Activated CD8-positive, alpha-beta memory T cell treated with anti-CD3 and anti-CD28 coated beads, Interleukin-2, amount 50 U/mL, for 1 hour (primary cell): ENCODE measurements around the gene ZBTB49.

Experiments
- DNase-seq: peaks from one replicate; pipeline ENCODE4 v3.0.0-alpha.2; 2020; ENCODE audit errors: extremely low read depth

ZBTB49 gene

DNA sequence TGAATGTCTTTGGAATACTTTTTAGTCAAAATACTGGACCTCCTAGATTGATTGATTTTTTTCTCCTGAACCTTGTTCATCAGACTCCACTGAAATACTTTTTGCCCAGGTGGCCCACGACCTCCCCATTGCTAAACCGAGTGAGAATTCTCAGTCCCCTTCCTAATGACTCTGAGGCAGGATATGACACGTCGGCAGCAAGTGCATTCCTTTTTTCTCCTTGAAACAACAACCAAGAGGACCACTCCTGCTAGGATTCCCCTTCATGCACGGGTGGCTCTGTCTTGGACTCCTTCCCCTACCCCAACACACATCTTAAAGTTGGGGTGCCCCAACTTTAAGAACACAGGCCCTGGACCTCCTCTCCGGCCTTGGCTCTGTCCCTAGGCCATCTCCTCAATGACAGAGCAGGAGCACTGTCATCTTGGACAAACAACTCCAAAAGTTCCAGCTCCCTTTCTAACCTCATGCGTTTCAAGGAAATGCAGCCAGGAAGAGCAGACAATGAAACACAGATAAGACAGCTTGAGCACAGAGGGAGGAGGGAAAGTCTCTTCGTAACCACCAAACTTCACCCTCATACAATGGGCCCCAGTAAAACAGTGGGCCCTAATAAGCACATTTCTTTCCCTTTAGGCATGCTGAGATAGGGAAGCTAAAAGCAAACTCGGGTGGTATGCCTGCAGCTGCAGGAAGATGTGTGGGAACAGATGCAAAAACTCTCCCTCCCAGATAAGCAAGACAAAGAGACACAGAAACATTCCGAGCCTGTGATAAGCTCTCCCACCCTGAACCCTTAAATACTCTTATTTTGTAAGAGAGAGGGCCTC, 33.9 kb downstream of the ZBTB49 start:
- DNase-seq: no peak

DNA sequence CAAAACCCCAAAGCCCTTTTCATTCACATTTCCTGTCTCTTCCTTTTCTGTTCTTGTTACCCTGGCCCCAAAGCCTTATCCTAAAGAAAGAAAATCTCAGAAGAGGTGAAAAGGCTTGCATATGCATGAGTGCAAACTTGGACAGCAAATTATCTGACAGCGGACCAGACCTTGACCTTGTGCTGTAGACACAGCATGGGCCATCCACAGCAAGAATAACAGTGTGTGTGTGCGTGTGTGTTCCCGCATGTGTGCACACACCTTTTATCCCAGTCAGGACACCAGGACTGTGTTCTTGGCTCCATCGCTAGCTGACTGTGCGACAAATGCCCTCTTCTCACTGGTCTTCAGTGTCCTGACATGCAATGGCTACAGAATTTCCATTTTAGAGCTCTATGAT, 35.3 kb downstream of the ZBTB49 start:
- DNase-seq: no peak

DNA sequence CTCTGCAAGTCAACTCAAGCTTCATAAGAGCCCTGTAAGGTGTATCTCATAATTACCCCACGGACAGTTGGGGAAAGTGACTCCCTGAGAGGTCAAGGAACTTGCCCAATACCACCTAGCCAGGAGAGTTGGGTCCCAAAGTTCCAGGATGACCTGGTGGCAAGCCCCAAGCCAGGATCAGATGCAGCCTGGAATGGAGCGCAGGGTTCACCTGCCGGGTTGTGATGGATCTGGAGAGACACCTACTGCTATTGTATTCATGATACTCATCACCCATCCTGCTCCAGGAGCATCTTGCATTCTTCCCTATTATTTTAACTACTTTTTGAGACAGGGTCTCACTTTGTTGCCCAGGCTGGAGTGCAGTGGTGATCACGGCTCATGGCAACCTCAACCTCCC, 36.1 kb downstream of the ZBTB49 start:
- no peak for DNase-seq

DNA sequence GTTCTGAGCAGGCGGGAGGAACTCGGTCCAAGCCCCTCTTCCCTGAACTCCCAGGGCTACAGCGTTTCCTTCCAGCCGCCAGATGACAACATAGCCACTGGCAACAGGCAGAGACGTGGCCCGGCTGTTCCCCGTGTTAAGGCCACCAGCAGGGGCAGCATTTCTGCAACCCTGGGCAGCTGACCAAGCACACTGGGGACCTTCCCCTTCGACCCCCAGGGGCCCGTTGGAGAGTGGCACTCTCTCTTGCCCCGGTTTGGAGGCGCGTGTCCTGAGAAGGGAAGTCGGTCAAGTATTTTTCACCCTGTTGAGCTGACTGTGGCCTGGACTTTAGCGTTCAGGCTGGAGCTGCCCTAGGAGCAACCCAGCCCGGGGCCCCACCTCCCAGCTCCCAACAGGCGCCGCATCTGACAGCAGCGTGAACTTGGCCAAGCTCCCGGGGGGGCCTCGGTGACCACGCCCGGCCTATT, 37.6 kb downstream of the ZBTB49 start:
- DNase-seq: no peak

- no peak for DNase-seq
These were observed 38.2 kb downstream of the ZBTB49 start for GRCh38 chr4:4328206-4328605.

- no peak for DNase-seq
These were observed 38.8 kb downstream of the ZBTB49 start for GRCh38 chr4:4328840-4329239.

DNA sequence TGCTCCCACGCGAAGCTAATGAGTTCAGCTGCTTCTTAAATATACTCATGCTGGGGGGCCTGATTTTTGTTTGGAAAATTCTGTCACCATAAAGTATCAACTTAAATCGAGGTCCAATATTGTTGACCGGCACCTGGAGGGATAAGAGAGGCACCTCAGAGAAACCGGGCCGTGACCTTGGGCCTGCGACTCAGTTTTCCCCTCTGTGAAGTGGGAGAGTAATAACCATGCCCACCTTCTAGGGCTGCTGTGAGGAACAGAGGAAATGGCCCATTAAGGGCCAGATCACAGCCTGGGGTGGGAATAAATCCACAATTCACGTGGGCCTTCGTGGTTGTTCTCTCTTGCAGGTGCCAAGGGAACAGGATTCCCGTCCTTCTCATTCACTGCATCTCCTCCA, 39.4 kb downstream of the ZBTB49 start:
- DNase-seq: no peak

DNA sequence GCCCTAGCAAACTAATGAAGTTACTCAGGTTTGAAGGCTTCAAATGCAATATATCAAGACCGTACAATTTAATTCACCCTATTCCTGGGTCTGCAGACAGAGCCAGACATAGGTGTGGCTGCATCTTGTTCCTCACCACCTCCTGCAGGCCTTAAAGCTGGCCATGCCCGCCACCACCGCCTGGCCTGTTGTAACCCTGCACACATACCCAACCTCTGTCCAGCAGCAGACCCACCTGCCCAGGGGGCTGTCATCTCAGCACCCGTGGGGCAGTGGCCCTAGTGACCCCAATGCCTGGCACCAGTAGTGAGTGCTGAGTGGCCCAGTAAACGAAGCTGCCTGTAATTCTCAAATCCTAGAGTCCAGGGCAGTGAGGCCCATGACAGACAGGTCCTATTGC, 40.7 kb downstream of the ZBTB49 start:
- DNase-seq: no peak

GRCh38 chr4:4332529-4332928, 42.5 kb downstream of the ZBTB49 start:
- DNase-seq: no peak

- DNase-seq: no peak
These were observed 43.2 kb downstream of the ZBTB49 start for GRCh38 chr4:4333265-4333706.

DNA sequence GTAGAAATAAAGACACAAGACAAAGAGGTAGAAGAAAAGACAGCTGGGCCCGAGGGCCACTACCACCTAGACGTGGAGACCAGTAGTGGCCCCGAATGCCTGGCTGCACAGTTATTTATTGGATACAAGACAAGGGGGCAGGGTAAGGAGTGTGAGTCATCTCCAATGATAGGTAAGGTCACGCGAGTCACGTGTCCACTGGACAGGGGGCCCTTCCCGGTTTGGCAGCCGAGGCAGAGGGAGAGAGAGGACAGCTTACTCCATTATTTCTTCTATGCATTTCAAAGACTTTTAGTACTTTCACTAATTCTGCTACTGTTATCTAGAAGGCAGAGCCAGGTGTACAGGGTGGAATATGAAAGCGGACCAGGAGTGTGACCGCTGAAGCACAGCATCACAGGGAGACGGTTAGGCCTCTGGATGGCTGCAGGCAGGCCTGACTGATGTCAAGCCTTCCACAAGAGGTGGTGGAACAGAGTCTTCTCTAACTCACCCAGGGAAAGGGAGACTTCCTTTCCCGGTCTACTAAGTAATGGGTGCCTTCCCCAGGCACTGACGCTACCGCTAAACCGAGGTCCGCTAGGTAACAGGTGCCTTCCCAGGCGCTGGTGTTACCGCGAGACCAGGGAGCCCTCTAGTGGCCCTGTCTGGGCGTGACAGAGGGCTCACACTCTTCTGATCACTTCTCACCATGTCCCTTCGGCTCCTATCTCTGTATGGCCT, 44.9 kb downstream of the ZBTB49 start:
- peak; percentile 47 for DNase-seq

DNA sequence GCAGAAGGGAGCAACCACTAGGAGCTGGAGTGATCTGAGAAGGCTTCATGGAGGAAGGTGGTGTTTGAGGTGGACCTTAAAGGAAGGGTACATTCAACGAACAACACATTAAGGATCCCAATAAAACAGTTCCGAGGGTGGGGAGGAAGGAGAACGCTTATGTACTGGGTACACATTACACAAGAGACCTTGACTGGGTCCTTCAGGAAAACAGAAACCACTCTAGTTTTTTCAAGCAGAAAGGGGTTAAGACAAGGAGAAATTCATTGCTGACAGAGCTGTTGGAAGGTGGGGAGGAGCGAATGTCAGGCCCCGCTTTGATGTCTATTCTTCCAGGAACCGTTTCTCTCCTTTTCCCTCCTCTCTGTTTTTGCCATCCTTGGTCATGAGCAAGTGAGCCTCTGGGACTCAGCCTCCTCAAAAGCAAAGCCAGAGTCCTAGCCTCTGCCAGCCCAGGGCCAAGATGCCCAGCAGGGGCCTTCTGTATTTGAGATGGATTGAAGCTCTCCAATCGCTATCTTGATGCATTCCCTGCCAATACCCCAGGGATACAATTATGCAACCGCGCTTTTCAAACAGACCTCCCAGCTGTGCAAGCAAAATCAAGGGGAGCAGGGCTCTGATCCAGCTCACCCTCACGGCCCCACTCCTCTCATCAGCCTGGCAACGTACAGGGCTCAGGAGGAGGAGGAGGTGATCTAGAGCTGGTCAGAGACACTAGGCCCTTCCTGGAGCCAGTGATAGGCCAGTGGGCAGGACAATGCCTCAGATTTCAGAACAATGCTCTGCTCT, 48.4 kb downstream of the ZBTB49 start:
- no peak for DNase-seq

DNA sequence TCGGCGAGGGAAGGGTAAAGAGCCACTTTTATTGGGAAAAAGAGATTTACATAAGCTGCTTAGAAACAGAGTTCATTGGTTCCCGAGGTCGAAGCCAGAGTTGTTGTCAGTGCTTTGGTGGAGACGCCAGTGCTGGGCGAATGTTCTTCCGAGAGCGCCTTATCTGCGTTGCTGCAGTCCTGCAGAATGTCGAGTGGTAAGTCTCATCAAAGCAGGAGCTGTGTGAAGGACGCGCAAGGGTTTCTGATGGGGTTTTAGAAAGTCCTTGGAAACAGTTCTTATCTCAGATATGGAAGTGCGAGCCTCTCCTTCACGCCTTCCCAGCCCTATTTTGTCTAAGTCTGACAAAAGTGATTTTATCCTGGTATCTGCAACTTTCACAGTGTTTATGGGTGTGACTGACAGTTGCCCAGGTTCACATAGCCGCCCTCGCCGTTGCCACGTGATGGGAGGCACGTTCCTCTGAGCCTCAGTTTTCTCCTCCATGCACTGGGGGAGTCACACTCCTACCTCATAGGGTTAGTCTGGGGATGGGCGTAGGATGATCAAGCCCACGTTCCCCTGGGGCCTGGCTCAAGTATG, 49.5 kb downstream of the ZBTB49 start:
- DNase-seq: no peak

- no peak for DNase-seq
These were observed 52.0 kb downstream of the ZBTB49 start for GRCh38 chr4:4341861-4342650.

- DNase-seq: no peak
These were observed 53.0 kb downstream of the ZBTB49 start for GRCh38 chr4:4343038-4343437.

DNA sequence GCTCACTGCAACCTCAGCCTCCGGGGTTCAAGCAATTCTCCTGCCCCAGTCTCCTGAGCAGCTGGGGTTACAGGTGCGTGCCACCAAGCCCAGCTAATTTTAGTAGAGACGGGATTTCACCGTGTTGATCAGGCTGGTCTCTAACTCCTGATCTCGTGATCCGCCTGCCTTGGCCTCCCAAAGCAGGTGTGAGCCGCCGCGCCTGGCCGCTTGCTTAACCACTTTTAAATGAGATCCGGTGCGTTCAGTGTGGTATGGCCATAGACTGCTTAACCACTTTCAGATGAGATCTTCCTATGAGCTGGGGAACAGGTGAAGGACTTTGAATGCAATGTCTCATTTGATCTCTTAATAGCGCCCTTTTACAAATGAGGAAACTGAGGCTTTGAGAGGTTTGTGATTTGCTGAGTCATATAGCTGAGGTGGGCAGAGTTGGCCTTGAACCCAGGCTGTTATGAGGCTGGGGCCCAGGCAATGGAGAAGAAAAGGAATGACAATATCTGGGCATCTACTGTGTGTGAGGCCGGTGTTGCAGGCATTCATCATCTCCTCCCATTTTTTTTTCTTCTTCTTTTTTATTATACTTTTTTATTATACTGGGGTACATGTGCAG, 55.0 kb downstream of the ZBTB49 start:
- DNase-seq: no peak

DNA sequence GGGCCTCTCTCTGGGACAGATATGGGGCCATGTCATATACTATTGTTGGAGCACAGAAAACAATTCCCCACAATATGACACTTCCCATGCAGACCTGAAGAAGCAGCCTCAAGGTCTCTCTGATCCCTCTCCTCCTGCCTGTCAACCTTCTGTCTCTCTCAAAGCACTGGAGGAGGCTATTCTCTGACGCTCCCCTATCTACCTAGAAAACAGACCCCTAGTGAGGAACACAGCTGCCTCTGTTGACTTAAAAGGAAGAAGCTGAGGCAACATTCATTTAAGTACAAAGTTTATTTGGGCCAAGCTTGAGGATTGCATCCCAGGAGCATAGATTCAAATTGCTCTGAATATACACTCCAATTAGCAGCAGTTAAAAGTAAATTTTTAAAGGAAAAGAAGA, 57.5 kb downstream of the ZBTB49 start:
- no peak for DNase-seq

- peak; percentile 1 for DNase-seq
These were observed 58.5 kb downstream of the ZBTB49 start for GRCh38 chr4:4348585-4348984.

GRCh38 chr4:4349867-4350266, 59.8 kb downstream of the ZBTB49 start:
- DNase-seq: no peak

DNA sequence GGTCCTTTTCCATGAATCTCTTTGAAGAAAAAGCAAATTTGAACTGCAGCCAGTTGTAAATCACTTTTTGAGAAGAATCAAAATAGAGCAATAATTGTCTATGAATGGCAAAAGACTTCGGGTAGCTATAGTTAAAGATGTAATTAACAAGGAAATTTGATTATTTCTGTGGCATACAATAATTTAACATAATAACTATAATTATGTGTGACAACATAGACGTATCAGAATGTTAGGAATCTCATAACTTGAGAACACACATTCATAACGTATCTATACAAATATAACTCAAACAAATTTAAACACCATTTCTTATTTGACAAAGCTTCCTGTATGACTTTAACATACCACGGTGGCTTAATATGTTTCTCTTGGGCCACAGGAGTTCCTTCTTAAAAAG, 60.9 kb downstream of the ZBTB49 start:
- DNase-seq: no peak

- no peak for DNase-seq
These were observed 65.3 kb downstream of the ZBTB49 start for GRCh38 chr4:4355302-4355701.
